ENCODE measurements around the gene ACTN1.

The ACTN1 gene

DNA sequence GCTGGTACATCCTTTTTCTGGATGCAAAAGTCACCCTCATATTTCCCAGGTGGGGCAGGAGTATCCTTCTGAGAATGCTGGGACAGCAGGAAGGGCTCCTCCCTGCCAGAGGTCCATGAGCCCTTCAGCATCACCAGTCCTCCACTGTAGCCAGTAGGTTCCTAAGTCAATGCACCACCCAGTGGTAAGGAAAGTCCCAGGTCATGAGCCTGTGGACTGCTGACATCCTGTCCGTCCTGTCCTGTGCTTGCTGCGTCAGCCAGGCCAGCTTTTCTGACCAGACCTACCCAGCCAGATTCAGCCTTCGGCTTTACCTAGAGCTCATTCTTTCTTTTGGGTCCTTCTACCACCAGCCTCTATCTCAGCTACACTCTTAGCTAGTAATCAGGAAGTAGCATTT, 23.0 kb upstream of the ACTN1 start:
- H3K4me3 Mint-ChIP-seq = no peak overlapping the region
- no peaks in the 10 kb centered on the region for H3K9me3 Mint-ChIP-seq
- H3K36me3 Mint-ChIP-seq = no peaks in the 10 kb centered on the region
- no peaks in the 10 kb centered on the region for H3K27me3 Mint-ChIP-seq
- H3K4me1 Mint-ChIP-seq = peaks cover 15% of the 10 kb centered on the region
- H3K27ac Mint-ChIP-seq = no peak overlapping the region

DNA sequence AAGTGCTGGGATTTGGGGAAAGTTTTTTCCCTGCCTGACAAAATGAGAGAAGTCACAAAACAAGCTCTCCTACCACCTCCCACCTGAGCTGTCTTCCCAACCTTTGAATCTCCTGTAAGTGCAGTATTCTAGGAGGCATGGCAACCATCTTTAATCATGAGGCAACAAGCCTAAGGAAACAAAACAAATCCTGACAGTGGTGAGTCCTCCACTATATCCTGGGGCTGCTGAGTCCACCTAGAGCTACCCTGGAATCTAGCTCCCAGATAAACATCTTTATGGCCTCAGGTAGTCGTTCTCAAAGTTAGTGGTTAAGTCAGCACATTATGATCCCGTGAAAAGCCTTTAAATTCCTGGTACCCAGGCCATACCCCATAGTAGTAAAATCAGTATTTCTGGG, 22.3 kb upstream of the ACTN1 start:
- no peak overlapping the region for H3K27ac Mint-ChIP-seq
- H3K9me3 Mint-ChIP-seq = no peaks in the 10 kb centered on the region
- peaks cover 15% of the 10 kb centered on the region for H3K4me1 Mint-ChIP-seq
- no peaks in the 10 kb centered on the region for H3K36me3 Mint-ChIP-seq
- H3K27me3 Mint-ChIP-seq = no peaks in the 10 kb centered on the region
- no peak overlapping the region for H3K4me3 Mint-ChIP-seq

DNA sequence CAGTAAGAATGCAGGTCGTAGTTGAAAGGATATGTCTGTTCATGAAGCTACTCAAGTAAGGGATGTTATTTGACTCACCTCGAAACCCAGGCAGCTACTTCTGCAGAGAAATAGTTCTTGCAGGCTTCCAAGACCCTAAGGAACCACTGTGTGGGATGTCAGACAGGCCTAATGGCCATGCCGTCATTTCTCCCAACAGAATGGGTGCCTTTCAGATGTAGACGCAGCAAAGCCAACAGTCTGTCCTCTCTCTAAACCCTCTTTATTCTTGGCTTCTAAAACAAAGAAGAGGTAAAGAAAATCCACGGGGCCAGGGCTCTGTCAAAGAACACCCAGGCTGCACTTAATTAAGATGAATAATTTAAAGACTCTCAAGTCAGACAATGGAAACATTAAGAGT, 19.0 kb upstream of the ACTN1 start:
- no peak overlapping the region for H3K27ac Mint-ChIP-seq
- peaks cover 31% of the 10 kb centered on the region for H3K4me1 Mint-ChIP-seq
- no peaks in the 10 kb centered on the region for H3K27me3 Mint-ChIP-seq
- no peaks in the 10 kb centered on the region for H3K36me3 Mint-ChIP-seq
- no peak overlapping the region for H3K4me3 Mint-ChIP-seq
- H3K9me3 Mint-ChIP-seq = no peaks in the 10 kb centered on the region

DNA sequence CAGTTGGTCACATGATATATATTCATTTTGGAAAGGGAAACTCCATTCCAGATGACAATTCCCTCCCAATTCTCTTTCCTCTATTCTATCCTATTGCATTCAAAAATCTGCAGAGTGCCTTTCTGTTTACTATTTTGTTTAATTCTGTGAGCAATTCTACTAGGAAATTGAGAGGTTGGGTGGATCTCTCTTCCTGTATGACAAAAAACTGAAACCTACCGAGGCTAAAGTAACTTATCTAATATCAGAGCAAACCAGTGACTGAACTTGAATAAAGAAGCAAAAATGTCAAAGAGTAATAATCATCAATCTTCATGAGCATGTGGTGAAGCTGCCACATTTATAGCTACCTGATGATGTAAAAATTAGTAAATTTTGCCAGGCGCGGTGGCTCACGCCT, 16.6 kb upstream of the ACTN1 start:
- Mint-ChIP-seq H3K36me3 (no peaks in the 10 kb centered on the region), H3K4me3 (no peak overlapping the region), H3K4me1 (peaks cover 24% of the 10 kb centered on the region), H3K9me3 (no peaks in the 10 kb centered on the region), H3K27me3 (no peaks in the 10 kb centered on the region), H3K27ac (no peak overlapping the region)

DNA sequence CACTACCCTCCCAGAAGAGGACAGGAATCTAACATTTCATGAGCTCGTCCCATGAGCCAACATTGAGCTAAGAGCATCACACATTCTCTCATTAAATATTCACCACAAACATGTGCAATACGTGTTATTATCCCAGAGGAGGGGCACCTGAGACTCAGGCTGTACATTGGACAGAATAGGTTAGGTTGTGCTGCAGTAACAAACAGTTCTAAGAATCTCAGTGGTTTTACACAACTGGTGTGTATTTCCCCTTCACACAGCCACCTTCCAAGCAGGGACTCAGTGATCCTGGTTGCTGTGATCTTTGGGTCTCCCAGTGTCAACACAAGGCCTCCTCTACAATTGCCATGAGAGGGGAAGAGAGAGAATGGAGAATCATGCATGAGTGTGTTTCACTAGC, 15.0 kb upstream of the ACTN1 start:
- Mint-ChIP-seq H3K9me3 (no peaks in the 10 kb centered on the region), H3K36me3 (no peaks in the 10 kb centered on the region), H3K4me1 (peaks cover 24% of the 10 kb centered on the region), H3K27ac (no peak overlapping the region), H3K4me3 (no peak overlapping the region), H3K27me3 (no peaks in the 10 kb centered on the region)

DNA sequence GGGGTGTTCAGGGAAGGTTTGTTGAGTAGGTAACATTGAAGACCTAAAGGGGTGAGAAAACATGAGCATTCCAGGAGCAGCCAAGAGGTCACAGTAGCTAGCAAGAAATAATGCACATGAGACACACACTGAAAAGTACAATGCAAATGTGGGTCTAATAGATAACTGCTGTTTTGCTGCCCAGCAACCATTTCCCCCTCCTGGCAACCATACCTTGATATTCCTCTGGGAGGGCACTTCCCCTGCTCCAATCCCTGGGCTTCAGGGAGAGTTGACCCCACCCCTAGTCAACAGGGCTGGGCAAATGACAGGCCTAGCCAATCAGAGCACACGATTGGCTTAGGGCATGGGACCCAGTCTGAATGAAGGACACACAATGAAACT, 8.5 kb upstream of the ACTN1 start:
- Mint-ChIP-seq H3K4me3 (no peak overlapping the region), H3K9me3 (no peaks in the 10 kb centered on the region), H3K4me1 (peaks cover 25% of the 10 kb centered on the region), H3K27ac (no peak overlapping the region), H3K27me3 (no peaks in the 10 kb centered on the region), H3K36me3 (no peaks in the 10 kb centered on the region)

DNA sequence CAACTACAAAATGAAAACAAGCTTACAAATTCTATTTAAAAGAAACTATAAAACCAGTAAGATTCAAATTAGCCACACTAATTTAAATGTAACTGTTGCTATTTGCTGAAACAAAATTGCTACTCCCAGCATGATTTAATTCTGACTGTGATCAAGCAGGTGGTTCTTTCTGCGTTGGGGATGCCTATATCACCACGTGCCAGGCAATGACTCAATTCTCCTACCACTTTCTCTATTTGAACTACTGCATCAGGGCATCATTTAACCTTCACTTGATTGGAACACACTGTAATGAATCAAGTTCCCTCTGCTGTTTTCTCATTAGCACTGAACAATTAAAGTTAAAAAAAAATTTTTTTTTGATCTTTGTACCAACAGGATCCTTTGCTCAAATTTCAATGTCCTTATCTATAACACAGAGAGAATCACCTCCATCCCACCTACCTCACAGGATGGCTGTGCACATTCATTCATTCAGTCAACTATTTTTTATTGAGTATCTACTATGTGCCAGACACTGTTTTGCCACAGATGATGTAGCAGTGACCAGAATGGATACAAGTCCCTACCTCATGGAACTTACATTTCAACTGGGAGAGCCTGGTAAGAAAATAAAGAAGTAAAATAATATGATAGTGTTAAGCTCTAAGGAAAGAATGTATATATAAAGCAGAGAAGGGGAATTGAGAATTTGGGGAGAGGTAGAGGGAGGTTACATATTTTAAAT, 8.0 kb upstream of the ACTN1 start:
- Mint-ChIP-seq H3K4me1 (peaks cover 26% of the 10 kb centered on the region), H3K27ac (peak overlapping the region; percentile 33), H3K9me3 (no peaks in the 10 kb centered on the region), H3K27me3 (no peaks in the 10 kb centered on the region), H3K36me3 (no peaks in the 10 kb centered on the region), H3K4me3 (no peak overlapping the region)

DNA sequence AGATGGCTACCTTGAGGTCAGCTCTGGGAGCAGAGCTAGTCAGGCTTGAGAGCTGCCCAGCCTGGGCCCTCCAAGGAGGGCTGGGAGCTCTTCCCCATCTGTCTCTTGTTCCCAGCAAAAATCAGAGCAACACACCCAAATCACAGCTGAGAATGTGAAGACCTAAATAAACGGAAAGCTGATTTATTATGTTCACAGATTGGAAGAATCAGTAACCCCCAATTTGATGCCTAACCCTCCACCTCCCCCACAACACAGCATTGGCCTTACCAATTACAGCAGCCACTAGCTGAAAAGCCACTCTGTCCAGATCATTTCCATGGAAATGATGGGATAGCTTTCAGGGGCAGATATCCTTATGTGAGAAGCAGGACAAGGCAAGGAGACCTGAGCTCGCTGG, 7.1 kb upstream of the ACTN1 start:
- no peak overlapping the region for H3K4me3 Mint-ChIP-seq
- H3K27ac Mint-ChIP-seq = peak overlapping the region; percentile 15
- no peaks in the 10 kb centered on the region for H3K9me3 Mint-ChIP-seq
- H3K27me3 Mint-ChIP-seq = no peaks in the 10 kb centered on the region
- peaks cover 31% of the 10 kb centered on the region for H3K4me1 Mint-ChIP-seq
- H3K36me3 Mint-ChIP-seq = no peaks in the 10 kb centered on the region

DNA sequence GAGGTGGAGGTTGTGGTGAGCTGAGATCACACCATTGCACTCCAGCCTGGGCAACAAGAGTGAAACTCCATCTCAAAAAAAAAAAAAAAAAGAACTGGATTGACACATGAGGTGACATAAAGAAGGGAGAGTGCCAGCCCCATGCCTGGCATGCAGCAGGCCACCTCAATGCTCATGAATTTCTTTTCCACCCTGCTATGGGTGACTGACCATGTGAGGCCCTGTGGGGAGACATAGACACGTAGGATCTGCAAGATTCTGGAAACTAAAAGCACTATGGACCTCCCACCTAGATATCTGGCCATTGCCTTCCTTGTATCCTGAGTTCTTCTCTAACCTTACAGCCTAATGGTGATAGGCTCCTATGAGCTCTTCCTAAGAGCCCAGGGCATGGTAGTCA, 5.6 kb upstream of the ACTN1 start:
- no peaks in the 10 kb centered on the region for H3K36me3 Mint-ChIP-seq
- no peak overlapping the region for H3K27ac Mint-ChIP-seq
- H3K4me1 Mint-ChIP-seq = peaks cover 38% of the 10 kb centered on the region
- no peak overlapping the region for H3K4me3 Mint-ChIP-seq
- no peaks in the 10 kb centered on the region for H3K9me3 Mint-ChIP-seq
- H3K27me3 Mint-ChIP-seq = no peaks in the 10 kb centered on the region

DNA sequence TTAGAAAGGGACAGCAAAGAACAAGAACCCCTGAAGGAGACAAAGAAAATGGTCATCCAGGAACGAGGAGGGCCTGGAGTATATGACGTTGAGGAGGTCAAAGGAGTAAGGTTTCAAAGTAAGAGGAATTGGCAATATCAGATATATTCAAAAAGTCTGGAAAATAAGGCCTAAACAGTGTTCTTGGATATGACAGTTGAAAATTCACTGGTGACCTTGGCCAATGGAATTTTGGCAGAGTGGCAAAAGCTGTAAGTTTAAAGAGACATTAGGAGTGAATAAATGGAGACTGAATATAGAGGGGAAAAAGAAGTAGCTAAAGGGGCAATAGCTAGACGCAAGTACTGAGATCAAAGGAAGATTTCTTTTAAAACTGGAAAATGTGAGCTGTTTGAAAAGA, 4.1 kb upstream of the ACTN1 start:
- no peak overlapping the region for H3K27ac Mint-ChIP-seq
- no peaks in the 10 kb centered on the region for H3K27me3 Mint-ChIP-seq
- peaks cover 38% of the 10 kb centered on the region for H3K4me1 Mint-ChIP-seq
- H3K36me3 Mint-ChIP-seq = no peaks in the 10 kb centered on the region
- no peaks in the 10 kb centered on the region for H3K9me3 Mint-ChIP-seq
- no peak overlapping the region for H3K4me3 Mint-ChIP-seq

DNA sequence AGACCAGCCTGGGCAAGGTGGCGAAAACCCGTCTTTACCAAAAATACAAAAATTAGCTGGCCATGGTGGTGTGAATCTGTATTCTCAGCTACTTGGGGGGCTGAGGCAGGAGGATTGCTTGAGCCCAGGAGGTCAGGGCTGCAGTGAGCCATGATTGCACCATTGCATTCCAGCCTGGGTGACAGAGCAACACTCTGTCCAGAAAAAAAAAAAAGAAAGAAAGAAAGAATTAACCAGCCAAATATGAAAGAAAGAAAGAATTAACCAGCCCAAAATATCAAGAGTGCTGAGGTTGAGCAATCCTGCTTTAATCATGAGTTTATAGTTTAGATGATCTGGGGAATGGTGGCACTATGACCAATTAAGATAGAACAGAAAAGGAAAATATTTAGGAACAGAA, 3.5 kb upstream of the ACTN1 start:
- Mint-ChIP-seq H3K4me3 (no peak overlapping the region), H3K36me3 (no peaks in the 10 kb centered on the region), H3K27me3 (no peaks in the 10 kb centered on the region), H3K4me1 (peaks cover 38% of the 10 kb centered on the region), H3K27ac (no peak overlapping the region), H3K9me3 (no peaks in the 10 kb centered on the region)

DNA sequence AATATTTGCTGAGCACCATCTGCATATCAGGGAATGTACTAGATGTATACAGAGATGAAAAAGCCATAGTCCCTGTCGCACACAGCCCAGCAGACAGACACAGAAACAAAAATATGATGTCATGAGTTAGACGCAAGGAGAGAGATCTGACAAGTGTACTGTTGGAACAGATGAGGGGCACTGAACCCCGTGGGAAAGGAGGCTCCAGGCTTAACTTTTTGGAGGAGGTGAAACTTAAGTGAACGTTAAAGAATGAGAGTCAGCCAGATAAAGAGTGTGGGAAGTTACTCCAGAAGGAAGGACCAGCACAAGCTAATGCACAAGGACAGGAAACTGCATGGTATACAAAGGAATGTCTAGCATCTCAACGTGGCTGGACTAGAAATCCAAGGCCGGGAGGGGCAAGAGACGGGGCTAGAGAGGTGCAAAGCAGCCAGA, 2.5 kb upstream of the ACTN1 start:
- H3K27me3 Mint-ChIP-seq = no peaks in the 10 kb centered on the region
- H3K36me3 Mint-ChIP-seq = peaks cover 3% of the 10 kb centered on the region
- H3K27ac Mint-ChIP-seq = peak overlapping the region; percentile 25
- no peak overlapping the region for H3K4me3 Mint-ChIP-seq
- H3K4me1 Mint-ChIP-seq = peaks cover 37% of the 10 kb centered on the region
- H3K9me3 Mint-ChIP-seq = no peaks in the 10 kb centered on the region

DNA sequence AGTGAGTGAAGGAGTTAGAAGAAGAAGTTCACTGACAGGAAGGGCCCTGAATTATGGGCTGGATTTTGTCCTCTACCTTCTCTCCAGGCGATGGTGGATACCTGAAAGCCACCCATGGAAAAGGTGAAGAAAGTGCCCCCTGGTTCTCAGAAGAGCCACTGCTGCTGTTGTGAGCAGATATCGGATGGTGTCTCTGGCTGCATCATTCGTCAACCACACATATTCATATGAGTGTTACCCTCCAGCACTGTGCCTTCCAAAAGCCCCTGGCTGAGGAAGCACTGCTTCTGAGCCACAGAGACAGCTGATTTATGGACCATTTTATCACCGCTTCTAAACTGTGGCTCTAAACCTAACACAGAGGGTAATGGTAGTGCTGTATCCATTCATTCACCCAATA, 2.0 kb upstream of the ACTN1 start:
- Mint-ChIP-seq H3K9me3 (no peaks in the 10 kb centered on the region), H3K4me1 (peaks cover 37% of the 10 kb centered on the region), H3K27ac (no peak overlapping the region), H3K4me3 (no peak overlapping the region), H3K36me3 (peaks cover 3% of the 10 kb centered on the region), H3K27me3 (no peaks in the 10 kb centered on the region)

DNA sequence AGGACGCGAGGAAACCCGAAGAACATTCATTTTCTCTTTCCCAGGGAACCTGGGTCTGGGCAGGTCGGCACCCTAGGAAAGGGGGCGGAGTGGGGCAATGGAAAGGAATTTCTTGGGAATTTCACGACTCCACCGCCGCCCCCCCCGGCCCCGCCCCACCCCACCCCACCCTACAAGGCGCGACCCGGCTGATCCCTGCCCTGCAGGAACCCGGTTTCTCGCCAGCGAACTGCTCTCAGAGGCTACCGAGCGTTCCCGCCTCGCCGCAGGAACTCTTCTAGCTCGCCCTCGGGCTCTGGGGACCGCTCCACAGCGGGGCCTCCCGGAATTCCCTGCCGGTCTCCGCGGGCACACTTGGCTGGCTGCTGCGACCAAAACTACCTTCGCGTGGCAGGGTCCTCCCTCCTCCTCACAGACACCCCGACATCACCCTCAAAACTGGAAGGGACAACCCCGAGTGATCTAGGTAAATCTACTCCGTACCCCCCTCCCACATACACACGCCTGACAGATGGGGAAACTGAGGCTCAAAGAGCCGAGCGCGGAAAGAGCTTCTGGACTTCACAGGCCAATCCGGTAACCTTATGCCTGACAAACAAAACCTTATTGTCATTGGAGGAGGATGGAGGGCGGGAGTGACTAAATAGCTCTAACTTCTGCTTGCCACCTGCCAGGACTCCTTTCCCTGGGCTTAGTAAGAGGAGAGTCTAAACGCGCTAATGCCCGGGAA, 785 bp upstream of the ACTN1 start:
- Mint-ChIP-seq H3K9me3 (no peaks in the 10 kb centered on the region), H3K4me1 (peaks cover 48% of the 10 kb centered on the region), H3K4me3 (peak overlapping the region; percentile 89), H3K27me3 (no peaks in the 10 kb centered on the region), H3K27ac (peak overlapping the region; percentile 64), H3K36me3 (peaks cover 3% of the 10 kb centered on the region)

DNA sequence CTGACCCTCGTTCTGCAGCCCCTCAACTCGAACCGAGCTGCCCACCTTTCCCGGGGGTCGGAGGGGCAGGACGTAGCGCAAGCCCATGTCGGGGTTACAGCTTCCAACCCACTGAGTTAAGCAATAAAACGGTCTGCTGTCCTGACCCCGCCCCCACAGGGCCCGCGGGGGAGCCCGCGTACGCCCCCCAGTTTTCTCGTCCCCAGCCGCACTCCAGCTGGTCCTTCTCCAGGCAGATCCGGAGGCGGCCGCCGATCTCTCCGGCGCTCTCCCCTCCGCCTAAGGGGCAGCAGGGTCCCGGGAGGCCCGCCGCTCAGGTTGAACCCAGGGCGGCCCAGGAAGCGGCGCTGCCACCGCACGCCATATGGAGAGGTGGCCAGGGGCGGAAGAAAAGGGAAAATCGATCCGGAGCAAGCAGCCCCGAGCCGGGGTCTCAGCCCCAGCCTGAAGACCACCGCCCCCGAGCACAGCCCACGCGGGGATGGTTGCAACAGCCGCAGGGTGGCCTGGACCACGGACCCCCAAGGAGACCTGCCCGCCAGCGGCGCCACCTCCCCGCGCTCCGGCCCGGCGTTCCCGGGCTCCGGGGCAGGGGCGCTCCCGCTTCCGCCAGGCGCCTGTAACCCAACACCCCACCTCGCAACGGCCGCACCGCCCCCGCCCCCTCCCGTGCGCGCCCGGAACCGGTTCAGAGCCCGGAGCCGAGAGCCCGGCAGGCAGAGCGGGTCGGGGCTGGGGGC, 760 bp downstream of the ACTN1 start:
- H3K27ac Mint-ChIP-seq = peak overlapping the region; percentile 26
- H3K4me3 Mint-ChIP-seq = peak overlapping the region; percentile 89
- peaks cover 53% of the 10 kb centered on the region for H3K4me1 Mint-ChIP-seq
- H3K27me3 Mint-ChIP-seq = no peaks in the 10 kb centered on the region
- no peaks in the 10 kb centered on the region for H3K9me3 Mint-ChIP-seq
- peaks cover 13% of the 10 kb centered on the region for H3K36me3 Mint-ChIP-seq

DNA sequence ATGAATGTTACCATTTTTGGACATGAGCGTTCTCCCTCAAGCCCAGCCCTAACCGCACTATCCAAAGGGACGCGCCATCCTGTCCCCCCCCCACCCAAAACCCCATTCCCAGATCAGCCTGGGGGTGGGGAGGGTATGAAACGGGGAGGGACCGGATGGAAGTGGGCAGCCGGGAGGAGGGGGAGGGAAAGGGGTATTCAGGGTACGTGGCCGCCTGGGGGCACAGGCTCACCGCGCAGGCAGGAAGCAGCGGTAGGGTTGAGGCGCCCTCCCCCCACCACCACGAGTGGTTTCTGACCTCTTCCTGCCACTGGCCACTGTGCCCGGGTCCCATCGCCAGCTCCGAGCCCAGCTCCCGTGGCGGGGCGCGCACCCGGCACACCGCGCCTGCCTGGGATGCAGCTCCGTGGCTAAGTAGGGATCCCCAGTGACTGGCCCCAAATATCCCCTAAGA, 1.4 kb downstream of the ACTN1 start:
- Mint-ChIP-seq H3K27me3 (no peaks in the 10 kb centered on the region), H3K4me1 (peaks cover 49% of the 10 kb centered on the region), H3K27ac (peak overlapping the region; percentile 71), H3K9me3 (no peaks in the 10 kb centered on the region), H3K4me3 (peak overlapping the region; percentile 76), H3K36me3 (peaks cover 19% of the 10 kb centered on the region)
